Measurements from ENCODE around the gene ANGEL1.

GRCh38 chr14:76837524-76837923 lies 24.8 kb upstream of the ANGEL1 start:
- TF ChIP-seq CTCF (IDR thresholded peaks at IDR 0.05) (no peak), POLR2A (IDR thresholded peaks at IDR 0.05) (no peak)

Data from testis (tissue), 2 donors.